ACC112 (cell line): ENCODE data around the gene SELENOV.
A peak's percentile ranks its signal among the peaks of the same experiment; 100 is the strongest.

Experiments
- H2AFZ ChIP-seq: fragments of 200-600 bp; sonication (generic); one replicate; pipeline ENCODE4 v1.6.0; 2017; ENCODE audit warnings: antibody characterized with exemption, low read length; ENCODE audit not compliant: unreplicated experiment
- H3K27ac ChIP-seq: fragments of 200-600 bp; sonication (generic); 2 replicates; pipeline ENCODE4 v1.5.1; 2014; ENCODE audit warnings: low read depth, mild to moderate bottlenecking, antibody characterized with exemption, low read length, moderate library complexity
- H3K27me3 ChIP-seq: fragments of 200-600 bp; sonication (generic); 2 replicates; pipeline ENCODE4 v1.6.1; 2014; ENCODE audit warnings: mild to moderate bottlenecking, antibody characterized with exemption, low read length, moderate library complexity, mixed read lengths; ENCODE audit not compliant: insufficient read depth
- H3K36me3 ChIP-seq: fragments of 200-600 bp; sonication (generic); 2 replicates; pipeline ENCODE4 v1.6.1; 2016; ENCODE audit warnings: mild to moderate bottlenecking, antibody characterized with exemption, low read length, moderate library complexity, mixed read lengths; ENCODE audit not compliant: insufficient read depth
- H3K4me1 ChIP-seq: fragments of 200-600 bp; sonication (generic); one replicate; pipeline ENCODE4 v1.6.1; 2016; ENCODE audit warnings: low read length, mixed read lengths; ENCODE audit not compliant: insufficient read depth, unreplicated experiment, control insufficient read depth
- H3K4me3 ChIP-seq: fragments of 200-600 bp; sonication (generic); 2 replicates; pipeline ENCODE4 v1.5.1; 2014; ENCODE audit warnings: mild to moderate bottlenecking, low read depth, low read length
- H3K79me2 ChIP-seq: fragments of 200-600 bp; sonication (generic); one replicate; pipeline ENCODE4 v1.6.0; 2016; ENCODE audit warnings: low read length; ENCODE audit not compliant: control insufficient read depth, unreplicated experiment, insufficient read depth

The SELENOV gene

GRCh38 chr19:39506944-39507714 lies 7.8 kb upstream of the SELENOV start:
- H3K36me3 ChIP-seq, result no peaks in the 10 kb centered on the region
- no peaks in the 10 kb centered on the region for H3K27me3 ChIP-seq
- H3K4me1 ChIP-seq, result no peaks in the 10 kb centered on the region
- H2AFZ ChIP-seq, result peak overlapping the region; percentile 87
- no peak overlapping the region for H3K27ac ChIP-seq
- H3K4me3 ChIP-seq, result peak overlapping the region; percentile 81
- H3K79me2 ChIP-seq, result no peaks in the 10 kb centered on the region

GRCh38 chr19:39507715-39508364 lies 7.1 kb upstream of the SELENOV start:
- Histone ChIP-seq H3K27me3 (0 out of 2 replicates have a peak, but pooled peaks cover under 1% of the 10 kb centered on the region), H2AFZ (peak overlapping the region; percentile 87), H3K36me3 (no peaks in the 10 kb centered on the region), H3K4me1 (no peaks in the 10 kb centered on the region), H3K4me3 (peak overlapping the region; percentile 81), H3K27ac (no peak overlapping the region), H3K79me2 (no peaks in the 10 kb centered on the region)

GRCh38 chr19:39508629-39509028 lies 6.3 kb upstream of the SELENOV start:
- Histone ChIP-seq H3K36me3 (no peaks in the 10 kb centered on the region), H3K27me3 (0 out of 2 replicates have a peak, but pooled peaks cover 6% of the 10 kb centered on the region), H3K4me3 (no peak overlapping the region), H3K4me1 (no peaks in the 10 kb centered on the region), H3K27ac (no peak overlapping the region), H2AFZ (no peak overlapping the region), H3K79me2 (no peaks in the 10 kb centered on the region)

GRCh38 chr19:39509233-39509632 lies 5.7 kb upstream of the SELENOV start:
- H3K79me2 ChIP-seq, result no peaks in the 10 kb centered on the region
- H3K36me3 ChIP-seq, result no peaks in the 10 kb centered on the region
- H3K4me3 ChIP-seq, result no peak overlapping the region
- no peaks in the 10 kb centered on the region for H3K4me1 ChIP-seq
- no peak overlapping the region for H2AFZ ChIP-seq
- no peak overlapping the region for H3K27ac ChIP-seq
- H3K27me3 ChIP-seq, result peaks cover 12% of the 10 kb centered on the region

GRCh38 chr19:39512988-39513387 lies 2.0 kb upstream of the SELENOV start:
- H3K36me3 ChIP-seq, result no peaks in the 10 kb centered on the region

GRCh38 chr19:39515551-39516191 lies 732 bp downstream of the SELENOV start:
- Histone ChIP-seq H3K27me3 (peaks cover 34% of the 10 kb centered on the region), H3K4me1 (no peaks in the 10 kb centered on the region), H2AFZ (no peak overlapping the region), H3K4me3 (peak overlapping the region; percentile 49; the same call in 1 of the 2 replicates), H3K27ac (no peak overlapping the region), H3K36me3 (no peaks in the 10 kb centered on the region), H3K79me2 (no peaks in the 10 kb centered on the region)

More at GRCh38 chr19:39512988-39513387, 2.0 kb upstream of the SELENOV start:
- Histone ChIP-seq H2AFZ (no peak overlapping the region), H3K4me3 (no peak overlapping the region), H3K4me1 (no peaks in the 10 kb centered on the region), H3K27me3 (peaks cover 34% of the 10 kb centered on the region), H3K27ac (no peak overlapping the region), H3K79me2 (no peaks in the 10 kb centered on the region)

GRCh38 chr19:39516270-39516669 lies 1.3 kb downstream of the SELENOV start:
- Histone ChIP-seq H3K36me3 (no peaks in the 10 kb centered on the region), H3K27ac (no peak overlapping the region), H3K4me1 (no peaks in the 10 kb centered on the region), H2AFZ (no peak overlapping the region), H3K4me3 (no peak overlapping the region), H3K27me3 (peaks cover 34% of the 10 kb centered on the region), H3K79me2 (no peaks in the 10 kb centered on the region)

GRCh38 chr19:39517432-39517831 lies 2.5 kb downstream of the SELENOV start:
- peaks cover 34% of the 10 kb centered on the region for H3K27me3 ChIP-seq

GRCh38 chr19:39518458-39518857 lies 3.5 kb downstream of the SELENOV start:
- no peak overlapping the region for H2AFZ ChIP-seq
- H3K79me2 ChIP-seq, result no peaks in the 10 kb centered on the region
- no peaks in the 10 kb centered on the region for H3K36me3 ChIP-seq
- no peak overlapping the region for H3K27ac ChIP-seq
- peaks cover 28% of the 10 kb centered on the region for H3K27me3 ChIP-seq
- no peak overlapping the region for H3K4me3 ChIP-seq
- no peaks in the 10 kb centered on the region for H3K4me1 ChIP-seq

More at GRCh38 chr19:39517432-39517831, 2.5 kb downstream of the SELENOV start:
- H3K79me2 ChIP-seq, result no peaks in the 10 kb centered on the region
- H3K27ac ChIP-seq, result no peak overlapping the region
- H3K36me3 ChIP-seq, result no peaks in the 10 kb centered on the region
- H2AFZ ChIP-seq, result no peak overlapping the region
- H3K4me1 ChIP-seq, result no peaks in the 10 kb centered on the region
- no peak overlapping the region for H3K4me3 ChIP-seq

GRCh38 chr19:39518975-39519374 lies 4.0 kb downstream of the SELENOV start:
- no peak overlapping the region for H3K27ac ChIP-seq
- H3K36me3 ChIP-seq, result no peaks in the 10 kb centered on the region
- no peak overlapping the region for H3K4me3 ChIP-seq
- no peak overlapping the region for H2AFZ ChIP-seq
- no peaks in the 10 kb centered on the region for H3K4me1 ChIP-seq
- no peaks in the 10 kb centered on the region for H3K79me2 ChIP-seq
- peaks cover 25% of the 10 kb centered on the region for H3K27me3 ChIP-seq
